Adipocyte (in vitro differentiated cells): ENCODE results near the gene SDHD.
"Not testable (repeated sequence)": the region's sequence is repeated elsewhere in the genome, so short reads cannot be mapped to it uniquely, and the experiment has no call there.

Experiments used
- DNase-seq: peaks from one replicate; pipeline ENCODE4 v3.0.0-alpha.2; 2015; ENCODE audit warnings: low read depth
- H3K27me3 ChIP-seq: replicated peaks from 2 replicates; pipeline ENCODE4 v1.7.0; 2013; ENCODE audit warnings: mild to moderate bottlenecking, low read length, moderate library complexity; ENCODE audit not compliant: control insufficient read depth, insufficient read depth
- H3K36me3 ChIP-seq: 2 replicates; pipeline ENCODE4 v1.7.0; 2013; ENCODE audit warnings: low read length, mild to moderate bottlenecking, moderate library complexity; ENCODE audit not compliant: control insufficient read depth, insufficient read depth, severe bottlenecking
- H3K4me1 ChIP-seq: 2 replicates; pipeline ENCODE4 v1.7.0; 2013; ENCODE audit warnings: mild to moderate bottlenecking, low read length, moderate library complexity; ENCODE audit not compliant: control insufficient read depth, insufficient read depth
- H3K4me3 ChIP-seq: 2 replicates; pipeline ENCODE4 v1.7.0; 2013; ENCODE audit warnings: mild to moderate bottlenecking, low read length, moderate library complexity
- H3K9ac ChIP-seq: 2 replicates; pipeline ENCODE4 v1.7.0; 2013; ENCODE audit warnings: mild to moderate bottlenecking, low read length, moderate library complexity
- H3K9me3 ChIP-seq: 2 replicates; pipeline ENCODE4 v1.7.0; 2013; ENCODE audit warnings: mild to moderate bottlenecking, low read length, moderate library complexity; ENCODE audit not compliant: control insufficient read depth

Gene SDHD

DNA sequence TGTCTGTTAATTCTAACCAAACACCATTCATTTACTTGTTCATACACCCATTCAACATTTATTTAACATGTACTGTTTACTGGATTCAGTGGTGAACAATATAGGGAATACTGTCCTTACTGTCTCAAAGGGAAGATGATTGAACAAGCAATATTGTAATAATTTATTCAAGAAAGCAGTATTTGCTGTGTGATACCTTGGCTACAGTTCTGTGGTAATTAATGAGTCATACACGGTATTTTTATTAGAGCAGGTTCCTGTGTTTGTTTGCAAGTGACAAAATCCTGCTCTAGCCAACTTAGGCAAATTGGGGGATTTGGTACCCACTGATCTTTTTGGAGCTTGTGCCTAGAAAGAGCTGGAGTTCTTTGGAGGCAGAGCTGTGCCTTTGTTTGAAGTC is 28.6 kb upstream of the SDHD start:
- Histone ChIP-seq H3K9ac (no peak overlapping the region), H3K27me3 (no peaks in the 10 kb centered on the region), H3K4me3 (no peak overlapping the region), H3K36me3 (peaks cover 94% of the 10 kb centered on the region), H3K4me1 (no peaks in the 10 kb centered on the region), H3K9me3 (no peaks in the 10 kb centered on the region)
- DNase-seq = no peak

DNA sequence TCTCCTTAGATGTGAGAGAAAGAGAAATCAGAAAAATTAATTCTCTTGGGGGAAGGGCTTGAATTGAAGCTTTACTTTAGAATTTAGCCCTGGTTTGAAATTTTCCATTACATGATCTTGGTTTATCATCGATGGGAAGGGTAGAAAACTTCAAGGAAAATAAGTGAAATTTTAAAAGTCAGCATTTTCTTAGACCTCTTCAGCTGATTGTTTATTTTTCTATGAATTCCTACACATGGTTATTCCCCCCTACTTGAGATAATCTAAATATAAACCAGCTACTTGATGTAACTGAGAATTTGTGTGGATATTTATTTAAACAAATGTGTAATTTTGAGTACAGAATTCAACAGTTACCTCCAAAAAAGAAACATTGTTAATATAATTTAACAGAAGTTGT is 23.8 kb upstream of the SDHD start:
- DNase-seq = no peak
- H3K36me3 ChIP-seq = peaks cover 64% of the 10 kb centered on the region

DNA sequence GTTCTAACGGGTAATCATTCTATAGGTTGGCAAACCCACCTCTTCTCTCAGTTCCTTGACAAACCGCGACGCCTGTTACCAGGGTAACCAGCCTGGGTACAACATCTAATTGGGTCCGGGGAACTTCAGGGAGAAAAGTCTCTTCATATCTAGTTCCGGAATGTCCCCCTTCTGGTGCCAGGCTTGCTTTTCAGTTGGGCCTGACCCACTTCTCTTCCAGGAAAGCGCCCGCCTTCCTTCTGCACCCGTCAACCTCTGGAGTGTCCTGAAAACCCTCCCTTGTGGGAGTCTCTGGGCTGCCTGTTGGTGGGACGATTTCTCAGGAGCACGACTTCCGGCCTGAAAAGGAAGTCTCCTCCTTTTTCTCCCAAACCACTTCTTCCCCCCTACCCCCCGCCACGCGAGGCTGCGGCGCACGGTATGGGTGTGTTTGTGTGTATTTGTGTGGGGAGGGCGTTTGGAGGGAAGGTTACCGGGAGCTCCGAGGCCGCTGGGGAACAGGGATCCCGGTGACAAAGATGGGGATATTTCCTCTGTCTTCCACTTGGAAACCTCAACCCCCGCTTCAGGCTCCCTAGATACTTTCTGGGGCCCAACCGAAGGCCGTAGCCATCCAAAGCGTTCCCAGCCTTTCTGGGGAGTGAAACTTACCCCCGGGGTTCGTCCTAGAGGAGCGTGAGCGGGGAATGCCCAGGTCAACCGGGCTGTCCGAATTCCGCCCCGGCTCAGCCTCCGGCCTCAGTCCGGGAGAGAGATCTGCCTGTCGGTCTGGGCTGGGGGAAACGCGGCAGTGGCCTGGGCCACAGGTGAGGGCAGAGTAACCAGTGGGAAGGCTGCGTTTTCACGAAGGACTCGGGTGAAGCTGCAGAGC is 12.5 kb upstream of the SDHD start, which contains the start of the genes NKAPD1 and PIH1D2:
NKAPD1 (plus strand) TSS at position 359 of the 871 bp plus-strand sequence. CDS start 1,276 bp downstream, outside the sequence.
PIH1D2 (minus strand) TSS at position 77 of the 871 bp plus-strand sequence. CDS start 843 bp downstream, outside the sequence.
- peak within 1 kb of the TSS; percentile 97 for H3K9ac ChIP-seq
- peaks cover 14% of the 10 kb centered on the region for H3K4me1 ChIP-seq
- no peaks in the 10 kb centered on the region for H3K9me3 ChIP-seq
- peak; percentile 95 for DNase-seq
- peaks cover 36% of the 10 kb centered on the region for H3K36me3 ChIP-seq
- peak within 1 kb of the TSS; percentile 99 for H3K4me3 ChIP-seq
- no peaks in the 10 kb centered on the region for H3K27me3 ChIP-seq

More for the DNA sequence above, 23.8 kb upstream of the SDHD start:
- Histone ChIP-seq H3K27me3 (no peaks in the 10 kb centered on the region), H3K4me1 (no peaks in the 10 kb centered on the region), H3K4me3 (no peak overlapping the region), H3K9me3 (no peaks in the 10 kb centered on the region), H3K9ac (no peak overlapping the region)

DNA sequence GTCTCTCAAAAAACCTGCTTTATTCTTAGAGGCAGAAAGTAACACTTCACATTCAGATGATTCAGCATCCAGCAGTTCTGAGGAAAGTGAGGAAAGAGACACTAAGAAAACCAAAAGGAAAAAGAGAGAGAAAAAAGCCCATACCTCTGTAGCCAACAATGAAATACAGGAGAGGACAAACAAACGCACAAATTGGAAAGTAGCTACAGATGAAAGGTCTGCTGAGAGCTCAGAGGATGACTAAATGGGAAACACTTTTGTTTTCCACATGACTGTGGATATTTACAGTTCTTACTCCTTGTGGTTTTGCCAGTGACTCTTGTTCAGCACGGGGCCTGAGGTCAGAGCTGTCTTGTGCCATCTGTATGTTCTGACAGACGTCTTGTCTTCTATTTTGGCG is 3.9 kb upstream of the SDHD start:
- Histone ChIP-seq H3K36me3 (peaks cover 71% of the 10 kb centered on the region), H3K9me3 (no peaks in the 10 kb centered on the region), H3K9ac (peak overlapping the region; percentile 36), H3K4me1 (peaks cover 45% of the 10 kb centered on the region), H3K4me3 (no peak overlapping the region), H3K27me3 (no peaks in the 10 kb centered on the region)
- peak; percentile 30 for DNase-seq

DNA sequence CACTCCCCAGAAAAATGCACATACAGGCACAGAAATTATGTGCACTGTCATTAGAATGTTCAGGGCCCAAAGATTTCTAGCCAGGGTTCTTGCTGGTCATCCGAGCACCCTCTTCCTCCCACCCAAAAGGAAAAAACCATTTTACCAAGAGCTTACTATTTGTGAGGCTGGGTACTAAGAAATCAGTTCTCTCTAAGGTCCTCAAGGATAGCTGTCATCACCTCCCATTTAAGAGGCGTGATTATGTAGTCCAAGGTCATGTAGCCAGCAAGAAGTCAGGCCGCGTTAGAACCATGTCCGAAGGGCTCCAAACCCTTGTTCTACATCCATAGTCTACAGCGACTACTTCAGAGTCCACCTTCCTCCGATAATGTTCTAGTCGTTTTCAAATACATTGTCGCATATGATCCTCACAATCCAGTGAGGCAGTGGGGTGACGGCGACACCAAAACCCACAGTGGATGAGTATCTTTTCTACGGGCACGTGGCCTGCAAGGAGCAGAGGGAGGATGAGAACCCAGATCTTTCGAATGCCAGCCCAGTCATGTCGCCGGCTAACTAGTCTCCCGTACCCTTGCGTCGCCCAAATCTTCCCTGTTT is 751 bp upstream of the SDHD start:
- H3K4me3 ChIP-seq = peak overlapping the region; percentile 98
- no peaks in the 10 kb centered on the region for H3K9me3 ChIP-seq
- peak; percentile 48 for DNase-seq
- peaks cover 71% of the 10 kb centered on the region for H3K36me3 ChIP-seq
- H3K4me1 ChIP-seq = peaks cover 62% of the 10 kb centered on the region
- peak overlapping the region; percentile 98 for H3K9ac ChIP-seq
- H3K27me3 ChIP-seq = no peaks in the 10 kb centered on the region

DNA sequence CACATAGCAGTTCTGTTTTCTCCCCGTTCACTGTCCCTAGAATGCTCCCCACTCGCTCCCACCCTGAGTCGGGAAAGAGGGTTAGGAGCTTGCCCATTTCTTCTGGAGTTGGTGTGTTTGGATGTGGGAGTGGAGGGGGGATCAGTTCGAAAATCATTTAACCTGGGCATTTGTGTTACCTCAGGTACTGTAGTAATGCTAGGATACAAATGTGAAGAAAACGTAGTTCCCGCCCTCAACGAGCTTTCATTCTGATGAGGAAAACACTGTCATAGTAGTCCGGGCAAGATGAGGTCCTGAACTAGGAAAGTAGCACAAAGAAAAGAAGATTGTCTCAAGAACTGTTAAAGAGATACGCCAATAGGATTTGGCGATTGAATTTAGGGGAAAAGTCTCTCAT is 539 bp downstream of the SDHD start:
- Histone ChIP-seq H3K9me3 (no peaks in the 10 kb centered on the region), H3K9ac (peak overlapping the region; percentile 98), H3K4me1 (peaks cover 61% of the 10 kb centered on the region), H3K4me3 (peak overlapping the region; percentile 98), H3K27me3 (no peaks in the 10 kb centered on the region), H3K36me3 (peaks cover 75% of the 10 kb centered on the region)
- DNase-seq = peak; percentile 45

DNA sequence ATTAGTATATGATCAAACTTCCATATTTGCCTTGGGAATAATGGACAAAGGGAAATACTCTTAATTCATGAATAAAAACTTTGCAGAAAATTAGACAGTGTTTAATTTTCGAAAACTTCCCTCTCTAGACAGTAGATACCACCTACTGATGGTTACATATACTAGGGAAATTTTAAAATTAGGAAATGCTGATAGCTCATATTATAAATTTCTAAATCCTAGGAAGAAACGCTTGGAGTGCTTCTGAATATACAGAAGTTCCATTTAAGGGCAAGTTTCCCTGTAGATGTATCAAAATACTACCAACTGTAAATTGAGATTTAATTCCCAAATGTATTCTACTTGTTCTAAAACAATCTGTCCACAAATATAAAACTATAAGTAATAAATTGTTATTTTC is 8.6 kb downstream of the SDHD start:
- H3K9me3 ChIP-seq, H3K4me1 ChIP-seq, H3K27me3 ChIP-seq, H3K9ac ChIP-seq, DNase-seq, H3K4me3 ChIP-seq: not testable (repeated sequence)
- peaks cover 56% of the 10 kb centered on the region for H3K36me3 ChIP-seq

DNA sequence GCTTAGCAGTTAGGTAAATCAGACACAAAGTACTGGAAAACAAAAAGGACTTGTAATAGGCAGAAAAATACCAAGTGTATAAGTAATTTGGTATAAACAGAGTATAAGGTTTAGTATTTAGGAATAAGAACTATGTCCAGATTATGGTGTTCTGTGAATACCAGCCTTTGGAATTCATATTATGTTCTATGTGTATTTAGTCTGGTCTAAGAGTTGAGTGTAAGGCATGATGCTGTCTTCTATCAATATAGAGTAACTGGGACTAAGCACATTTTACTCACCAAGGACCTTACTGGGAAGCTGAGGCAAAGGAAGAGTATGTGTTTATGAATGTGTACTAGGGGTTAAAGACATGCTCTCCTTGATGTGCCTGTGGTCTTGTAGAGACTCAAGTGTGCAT is 9.5 kb downstream of the SDHD start:
- Histone ChIP-seq H3K4me1 (peaks cover 12% of the 10 kb centered on the region), H3K9me3 (no peaks in the 10 kb centered on the region), H3K27me3 (no peaks in the 10 kb centered on the region), H3K4me3 (no peak overlapping the region), H3K9ac (no peak overlapping the region), H3K36me3 (peaks cover 47% of the 10 kb centered on the region)
- peak; percentile 38 for DNase-seq

DNA sequence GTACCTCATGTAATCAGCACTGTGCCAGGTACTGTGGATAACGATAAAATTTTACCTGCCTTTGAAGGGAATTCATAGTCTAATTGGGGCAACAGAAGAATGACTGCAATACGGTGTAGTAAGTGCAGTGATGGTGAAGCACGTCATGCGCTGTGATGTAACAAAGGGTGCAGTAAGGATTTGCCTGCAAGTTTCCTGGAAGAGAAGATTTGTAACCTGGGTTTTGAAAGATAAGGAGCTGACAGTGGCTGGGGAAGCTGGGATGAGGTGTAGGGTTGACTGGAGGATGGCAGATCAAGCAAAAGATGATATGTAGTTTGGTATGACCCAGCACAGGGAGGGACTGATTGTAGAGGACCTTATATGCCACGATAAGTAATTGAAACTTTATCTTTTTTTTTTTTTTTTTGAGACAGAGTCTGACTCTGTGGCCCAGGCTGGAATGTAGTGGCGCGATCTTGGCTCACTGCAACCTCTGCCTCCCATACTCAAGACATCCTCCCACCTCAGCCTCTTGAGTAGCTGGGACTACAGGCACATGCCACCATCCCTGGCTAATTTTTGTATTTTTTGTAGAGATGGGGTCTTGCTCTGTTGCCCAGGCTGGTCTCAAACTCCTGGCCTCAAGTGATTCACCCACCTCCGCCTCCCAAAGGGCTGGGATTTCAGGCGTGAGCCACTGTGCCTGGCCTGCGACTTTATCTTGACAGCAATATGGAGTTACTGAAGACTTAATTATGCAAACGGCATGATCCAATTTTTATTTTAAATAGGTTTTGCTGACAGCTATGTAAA is 11.3 kb downstream of the SDHD start:
- DNase-seq = no peak
- Histone ChIP-seq H3K9ac (no peak overlapping the region), H3K9me3 (no peaks in the 10 kb centered on the region), H3K36me3 (peaks cover 30% of the 10 kb centered on the region), H3K27me3 (no peaks in the 10 kb centered on the region), H3K4me3 (no peak overlapping the region), H3K4me1 (peaks cover 10% of the 10 kb centered on the region)

DNA sequence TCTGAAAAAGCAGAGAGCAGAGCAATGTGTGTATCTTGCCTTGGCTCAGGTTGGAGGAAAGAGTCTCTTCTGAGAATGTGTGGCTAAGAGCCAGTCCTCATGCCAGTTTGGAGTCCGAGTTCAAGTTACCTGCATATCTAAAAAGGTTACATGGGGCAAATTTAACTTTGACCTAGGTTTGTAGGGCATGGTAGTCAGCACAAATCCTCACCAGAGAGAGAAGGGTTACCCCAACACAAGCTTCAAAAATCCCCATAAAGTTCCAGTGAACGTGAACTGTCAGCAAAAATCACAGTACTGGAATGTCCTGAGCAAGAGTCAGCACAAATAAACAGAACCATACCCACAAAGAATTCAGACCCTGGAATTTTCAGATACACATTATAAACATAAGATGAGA is 13.8 kb downstream of the SDHD start:
- H3K4me3 ChIP-seq = no peak overlapping the region

DNA sequence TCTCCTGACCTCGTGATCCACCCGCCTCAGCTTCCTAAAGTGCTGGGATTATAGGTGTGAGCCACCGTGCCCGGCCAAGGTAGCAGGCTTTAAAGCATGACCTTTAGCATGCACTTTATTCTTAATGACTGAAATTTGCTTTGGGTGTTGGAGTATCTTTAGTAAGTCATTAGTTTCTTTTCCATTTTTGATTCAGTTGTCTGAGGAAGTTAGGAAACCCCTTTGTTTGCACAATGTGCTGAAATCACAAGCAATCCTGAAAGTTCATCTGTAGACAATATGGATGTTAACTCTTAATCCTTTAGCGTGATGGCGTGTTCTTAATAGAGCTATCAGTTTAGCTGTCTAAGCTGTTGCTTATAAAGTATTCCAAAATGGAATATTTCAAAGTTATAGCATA is 16.8 kb downstream of the SDHD start:
- DNase-seq = no peak
- Histone ChIP-seq H3K4me1 (peaks cover 17% of the 10 kb centered on the region), H3K9ac (no peak overlapping the region), H3K27me3 (no peaks in the 10 kb centered on the region), H3K4me3 (no peak overlapping the region), H3K36me3 (no peaks in the 10 kb centered on the region), H3K9me3 (no peaks in the 10 kb centered on the region)

More for the DNA sequence above, 13.8 kb downstream of the SDHD start:
- H3K9me3 ChIP-seq = no peaks in the 10 kb centered on the region
- DNase-seq = peak; percentile 67
- no peak overlapping the region for H3K9ac ChIP-seq
- H3K36me3 ChIP-seq = peaks cover 12% of the 10 kb centered on the region
- H3K4me1 ChIP-seq = peaks cover 17% of the 10 kb centered on the region
- no peaks in the 10 kb centered on the region for H3K27me3 ChIP-seq
